HEK293T (cell line): ENCODE data around the gene RGS10.

Experiments used
- CTCF ChIA-PET: fragments of 350-600 bp; formaldehyde crosslinking; extraction: SDS; loops from one replicate; lab custom pipeline; 2021; ENCODE audit warnings: antibody characterized with exemption, inconsistent platforms; lab: Yijun Ruan, JAX
- POLR2A ChIA-PET: fragments of 350-600 bp; formaldehyde crosslinking; extraction: SDS; loops from one replicate; lab custom pipeline; 2020; ENCODE audit warnings: antibody characterized with exemption, inconsistent platforms; lab: Yijun Ruan, JAX
- DNase-seq: peaks from one replicate; pipeline ENCODE4 v3.0.0; 2012; ENCODE audit warnings: mixed read lengths; ENCODE audit errors: extremely low spot score
- ARNT ChIP-seq: fragments of 450-650 bp; IDR thresholded peaks from 2 replicates; pipeline ENCODE4 v1.6.1; 2017; ENCODE audit warnings: mild to moderate bottlenecking
- BHLHE40 ChIP-seq: fragments of 450-650 bp; IDR thresholded peaks from 2 replicates; pipeline ENCODE4 v1.6.1; 2016; ENCODE audit warnings: mild to moderate bottlenecking, moderate library complexity, borderline replicate concordance
- CTBP1 ChIP-seq: fragments of 450-650 bp; IDR thresholded peaks from 2 replicates; pipeline ENCODE4 v1.6.1; 2016; ENCODE audit warnings: borderline replicate concordance
- ELF4 ChIP-seq: fragments of 450-650 bp; IDR thresholded peaks from 2 replicates; pipeline ENCODE4 v1.6.1; 2017; ENCODE audit warnings: antibody characterized with exemption
- FOXA1 ChIP-seq: fragments of 450-650 bp; IDR thresholded peaks from 2 replicates; pipeline ENCODE4 v1.6.1; 2016; ENCODE audit warnings: mild to moderate bottlenecking
- FOXK2 ChIP-seq: fragments of 450-650 bp; IDR thresholded peaks from 2 replicates; pipeline ENCODE4 v1.6.1; 2016; ENCODE audit warnings: mild to moderate bottlenecking
- FOXM1 ChIP-seq: fragments of 450-650 bp; IDR thresholded peaks from 2 replicates; pipeline ENCODE4 v1.6.1; 2017; ENCODE audit warnings: mild to moderate bottlenecking, borderline replicate concordance
- HDGF ChIP-seq: fragments of 450-650 bp; IDR thresholded peaks from 2 replicates; pipeline ENCODE4 v1.6.1; 2017; ENCODE audit warnings: antibody characterized with exemption, borderline replicate concordance
- L3MBTL2 ChIP-seq: fragments of 450-650 bp; conservative IDR thresholded peaks from 2 replicates; pipeline ENCODE4 v1.6.1; 2016; ENCODE audit warnings: mild to moderate bottlenecking
- LEF1 ChIP-seq: fragments of 450-650 bp; IDR thresholded peaks from 2 replicates; pipeline ENCODE4 v1.6.1; 2017; ENCODE audit warnings: mild to moderate bottlenecking, borderline replicate concordance
- NFRKB ChIP-seq: fragments of 450-650 bp; IDR thresholded peaks from 2 replicates; pipeline ENCODE4 v1.6.1; 2016; ENCODE audit warnings: mild to moderate bottlenecking, moderate library complexity
- PKNOX1 ChIP-seq: fragments of 450-650 bp; IDR thresholded peaks from 2 replicates; pipeline ENCODE4 v1.6.1; 2016
- SP1 ChIP-seq: fragments of 450-650 bp; IDR thresholded peaks from 2 replicates; pipeline ENCODE4 v1.6.1; 2017
- SUZ12 ChIP-seq: fragments of 450-650 bp; IDR thresholded peaks from 2 replicates; pipeline ENCODE4 v1.6.1; 2016; ENCODE audit warnings: mild to moderate bottlenecking
- TARDBP ChIP-seq: fragments of 450-650 bp; IDR thresholded peaks from 2 replicates; pipeline ENCODE4 v1.6.1; 2016
- ZNF384 ChIP-seq: fragments of 450-650 bp; IDR thresholded peaks from 2 replicates; pipeline ENCODE4 v1.6.1; 2016

Gene RGS10

GRCh38 chr10:119498889-119499676, 43.4 kb downstream of the RGS10 start:
- POLR2A ChIA-PET = interaction anchor here (0.9 kb wide), 1 partner anchor 43 kb away, joined by 4 read pairs; the partner anchor contains the start of gene RGS10
- DNase-seq = no peak
- CTCF ChIA-PET = interaction anchor here (1.3 kb wide), 1 partner anchor 9 kb away, joined by 5 read pairs; no protein-coding TSS in a partner anchor
- no peak for TF ChIP-seq CTBP1
- no peak for TF ChIP-seq ARNT
- TF ChIP-seq FOXA1 = no peak
- TF ChIP-seq NFRKB = no peak
- no peak for TF ChIP-seq LEF1
- no peak for TF ChIP-seq SUZ12
- TF ChIP-seq ZNF384 = no peak
- no peak for TF ChIP-seq PKNOX1
- TF ChIP-seq HDGF = no peak
- TF ChIP-seq ELF4 = no peak
- TF ChIP-seq BHLHE40 = no peak
- TF ChIP-seq SP1 = no peak

GRCh38 chr10:119497243-119497642, 45.3 kb downstream of the RGS10 start:
- ChIA-PET POLR2A (no interaction called here), CTCF (no interaction called here)
- TF ChIP-seq HDGF (no peak), SUZ12 (no peak), TARDBP (no peak), PKNOX1 (no peak), FOXM1 (no peak), ELF4 (no peak), ZNF384 (no peak), ARNT (no peak), CTBP1 (no peak), L3MBTL2 (no peak), FOXA1 (no peak), SP1 (no peak), BHLHE40 (no peak), LEF1 (no peak), FOXK2 (no peak), NFRKB (no peak)
- DNase-seq = no peak

- POLR2A ChIA-PET = no interaction called here
- CTCF ChIA-PET = no interaction called here
- no peak for TF ChIP-seq NFRKB
- no peak for TF ChIP-seq ELF4
- TF ChIP-seq SP1 = no peak
- no peak for TF ChIP-seq SUZ12
- TF ChIP-seq HDGF = no peak
- TF ChIP-seq ARNT = no peak
- TF ChIP-seq FOXM1 = no peak
- no peak for TF ChIP-seq TARDBP
- TF ChIP-seq ZNF384 = no peak
- TF ChIP-seq FOXK2 = no peak
- TF ChIP-seq CTBP1 = no peak
- no peak for TF ChIP-seq FOXA1
- TF ChIP-seq L3MBTL2 = no peak
- no peak for TF ChIP-seq LEF1
- no peak for TF ChIP-seq PKNOX1
- no peak for TF ChIP-seq BHLHE40
- no peak for DNase-seq
These were observed 46.2 kb downstream of the RGS10 start for GRCh38 chr10:119496273-119496672.

GRCh38 chr10:119495545-119495944, 47.0 kb downstream of the RGS10 start:
- ChIA-PET CTCF (interaction anchor here (0.6 kb wide), 1 partner anchor 672 kb away, joined by 3 read pairs; no protein-coding TSS in a partner anchor), POLR2A (no interaction called here)
- no peak for DNase-seq
- TF ChIP-seq HDGF = no peak

GRCh38 chr10:119495021-119495505, 47.5 kb downstream of the RGS10 start:
- ChIA-PET CTCF (interaction anchor here (1.0 kb wide), 1 partner anchor 55 kb away, joined by 3 read pairs; no protein-coding TSS in a partner anchor), POLR2A (interaction anchor here (2.0 kb wide), 1 partner anchor 48 kb away, joined by 6 read pairs; the partner anchor contains the start of gene RGS10)
- TF ChIP-seq PKNOX1 = no peak
- no peak for TF ChIP-seq CTBP1
- no peak for TF ChIP-seq FOXM1
- TF ChIP-seq BHLHE40 = no peak
- TF ChIP-seq FOXK2 = no peak
- no peak for TF ChIP-seq L3MBTL2
- TF ChIP-seq SP1 = no peak
- no peak for TF ChIP-seq TARDBP
- DNase-seq = no peak
